Measurements from ENCODE around the gene BBS1.

DNA sequence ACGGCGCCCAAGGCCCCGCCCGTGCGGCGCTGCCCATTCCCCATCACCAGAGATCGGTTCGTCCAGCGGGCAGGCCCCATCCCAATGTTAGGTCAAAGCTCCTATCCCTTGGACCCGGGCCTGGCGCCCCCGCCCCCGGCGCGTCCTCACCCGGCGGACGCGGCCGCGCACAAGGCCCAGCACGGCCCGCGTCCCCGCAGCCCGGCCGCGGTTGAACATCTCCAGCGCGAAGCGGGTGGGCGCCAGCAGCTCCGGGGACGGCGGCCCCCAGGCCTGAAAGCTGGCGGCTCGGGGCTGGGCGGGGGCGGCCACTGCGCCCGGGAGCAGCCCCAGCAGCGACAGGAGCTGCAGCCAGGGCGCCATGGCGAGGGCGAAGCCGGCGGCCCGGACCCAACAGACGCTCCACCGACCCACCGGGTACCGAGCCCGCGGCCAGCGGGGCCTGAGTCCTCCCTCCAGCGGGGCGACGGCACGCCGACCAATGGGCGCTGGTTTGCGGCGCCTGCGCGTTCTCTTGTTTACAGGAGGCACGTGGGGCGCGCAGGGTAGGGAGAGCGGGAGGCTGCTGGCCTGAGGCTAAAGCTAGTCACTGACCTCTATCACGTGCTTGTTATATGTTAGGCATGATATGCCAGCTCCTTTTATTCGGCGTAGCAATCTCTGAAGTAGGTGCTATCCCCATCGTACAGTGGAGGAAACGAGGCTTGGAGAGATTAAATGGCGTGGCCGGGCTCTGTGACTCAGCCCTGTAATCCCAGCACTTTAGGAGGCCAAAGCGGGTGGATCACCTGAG, 57.9 kb downstream of the BBS1 start, which contains the start of gene CTSF:
- TF ChIP-seq, protein P1, sequence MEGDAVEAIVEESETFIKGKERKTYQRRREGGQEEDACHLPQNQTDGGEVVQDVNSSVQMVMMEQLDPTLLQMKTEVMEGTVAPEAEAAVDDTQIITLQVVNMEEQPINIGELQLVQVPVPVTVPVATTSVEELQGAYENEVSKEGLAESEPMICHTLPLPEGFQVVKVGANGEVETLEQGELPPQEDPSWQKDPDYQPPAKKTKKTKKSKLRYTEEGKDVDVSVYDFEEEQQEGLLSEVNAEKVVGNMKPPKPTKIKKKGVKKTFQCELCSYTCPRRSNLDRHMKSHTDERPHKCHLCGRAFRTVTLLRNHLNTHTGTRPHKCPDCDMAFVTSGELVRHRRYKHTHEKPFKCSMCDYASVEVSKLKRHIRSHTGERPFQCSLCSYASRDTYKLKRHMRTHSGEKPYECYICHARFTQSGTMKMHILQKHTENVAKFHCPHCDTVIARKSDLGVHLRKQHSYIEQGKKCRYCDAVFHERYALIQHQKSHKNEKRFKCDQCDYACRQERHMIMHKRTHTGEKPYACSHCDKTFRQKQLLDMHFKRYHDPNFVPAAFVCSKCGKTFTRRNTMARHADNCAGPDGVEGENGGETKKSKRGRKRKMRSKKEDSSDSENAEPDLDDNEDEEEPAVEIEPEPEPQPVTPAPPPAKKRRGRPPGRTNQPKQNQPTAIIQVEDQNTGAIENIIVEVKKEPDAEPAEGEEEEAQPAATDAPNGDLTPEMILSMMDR (IDR thresholded peaks at IDR 0.05): no peak
- TF ChIP-seq POLR2A (IDR thresholded peaks at IDR 0.05): peak in 1 of 4 donors; percentile 17
